ENCODE data around the gene H6PD.
A peak's percentile ranks its signal among the peaks of the same experiment; 100 is the strongest.

H6PD gene

DNA sequence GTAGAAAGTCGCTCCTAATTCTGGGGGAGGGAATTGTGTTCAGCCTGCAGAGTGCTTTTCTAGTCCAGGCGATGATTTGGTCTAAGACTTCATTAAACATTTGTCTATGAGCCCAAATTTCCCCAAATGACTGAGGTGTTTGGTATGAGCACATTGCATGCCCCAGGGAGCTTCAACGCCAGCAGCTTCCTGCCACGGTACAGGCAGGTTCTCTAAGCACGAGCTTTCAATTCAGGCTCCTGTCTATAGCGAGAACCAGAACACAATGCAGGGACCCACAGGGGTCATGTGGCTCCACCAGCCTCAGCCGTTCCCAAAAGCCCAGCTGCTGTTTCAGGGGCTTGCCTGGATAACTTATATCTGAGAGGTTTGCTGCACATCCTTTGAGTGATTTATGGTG is 34.1 kb upstream of the H6PD start:
- Histone ChIP-seq H3K27ac (no peak overlapping the region), H3K4me3 (no peak overlapping the region)
- TF ChIP-seq, protein P1, sequence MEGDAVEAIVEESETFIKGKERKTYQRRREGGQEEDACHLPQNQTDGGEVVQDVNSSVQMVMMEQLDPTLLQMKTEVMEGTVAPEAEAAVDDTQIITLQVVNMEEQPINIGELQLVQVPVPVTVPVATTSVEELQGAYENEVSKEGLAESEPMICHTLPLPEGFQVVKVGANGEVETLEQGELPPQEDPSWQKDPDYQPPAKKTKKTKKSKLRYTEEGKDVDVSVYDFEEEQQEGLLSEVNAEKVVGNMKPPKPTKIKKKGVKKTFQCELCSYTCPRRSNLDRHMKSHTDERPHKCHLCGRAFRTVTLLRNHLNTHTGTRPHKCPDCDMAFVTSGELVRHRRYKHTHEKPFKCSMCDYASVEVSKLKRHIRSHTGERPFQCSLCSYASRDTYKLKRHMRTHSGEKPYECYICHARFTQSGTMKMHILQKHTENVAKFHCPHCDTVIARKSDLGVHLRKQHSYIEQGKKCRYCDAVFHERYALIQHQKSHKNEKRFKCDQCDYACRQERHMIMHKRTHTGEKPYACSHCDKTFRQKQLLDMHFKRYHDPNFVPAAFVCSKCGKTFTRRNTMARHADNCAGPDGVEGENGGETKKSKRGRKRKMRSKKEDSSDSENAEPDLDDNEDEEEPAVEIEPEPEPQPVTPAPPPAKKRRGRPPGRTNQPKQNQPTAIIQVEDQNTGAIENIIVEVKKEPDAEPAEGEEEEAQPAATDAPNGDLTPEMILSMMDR (IDR thresholded peaks at IDR 0.05) = no peak
- no peak for DNase-seq (ENCODE audit: low spot score)

DNA sequence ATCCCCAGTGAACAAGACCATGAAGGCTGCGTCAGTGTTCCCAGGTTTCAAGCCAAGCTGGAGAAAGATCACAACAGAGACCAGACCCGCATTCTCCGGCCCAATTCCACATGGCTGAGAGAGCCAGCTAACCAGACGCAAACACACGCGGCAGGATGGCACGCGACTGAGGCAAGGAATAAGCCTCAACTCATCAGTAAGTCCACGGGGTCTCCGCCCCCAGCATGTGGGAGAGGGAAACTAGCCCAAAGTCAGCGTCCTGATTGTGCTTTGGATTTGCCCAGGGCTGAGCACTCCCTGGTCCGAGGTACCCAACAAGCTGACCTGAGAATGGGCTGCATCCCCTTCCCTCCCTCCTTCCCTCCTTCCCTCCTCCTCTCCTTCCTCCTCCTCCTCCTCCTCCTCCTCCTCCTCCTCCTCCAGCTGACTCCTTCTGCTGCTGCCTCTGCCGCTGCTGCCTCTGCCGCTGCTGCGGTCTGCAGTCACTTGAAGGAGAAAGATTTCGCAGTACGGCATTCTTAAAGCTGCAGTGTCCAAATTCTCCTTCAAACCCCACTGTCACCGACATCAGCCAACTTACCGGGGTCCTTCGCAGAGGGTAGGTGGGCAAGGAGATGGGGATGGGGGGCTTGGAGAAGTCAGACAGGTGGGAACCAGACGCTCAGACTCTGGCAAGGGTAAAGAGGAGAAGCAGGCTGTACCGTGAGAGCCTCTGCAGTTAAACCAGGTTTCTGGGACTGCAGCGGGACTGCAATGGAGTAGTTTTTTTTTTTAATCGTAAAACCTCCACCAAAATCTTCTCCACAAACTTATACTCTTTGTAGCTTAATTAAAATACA is 33.0 kb upstream of the H6PD start:
- no peak for DNase-seq (ENCODE audit: low spot score)
- peak overlapping the region; percentile 71 for H3K4me3 ChIP-seq
- TF ChIP-seq, protein P1 (IDR thresholded peaks at IDR 0.05) = no peak
- peak overlapping the region in 1 of 2 donors; percentile 62 for H3K27ac ChIP-seq

DNA sequence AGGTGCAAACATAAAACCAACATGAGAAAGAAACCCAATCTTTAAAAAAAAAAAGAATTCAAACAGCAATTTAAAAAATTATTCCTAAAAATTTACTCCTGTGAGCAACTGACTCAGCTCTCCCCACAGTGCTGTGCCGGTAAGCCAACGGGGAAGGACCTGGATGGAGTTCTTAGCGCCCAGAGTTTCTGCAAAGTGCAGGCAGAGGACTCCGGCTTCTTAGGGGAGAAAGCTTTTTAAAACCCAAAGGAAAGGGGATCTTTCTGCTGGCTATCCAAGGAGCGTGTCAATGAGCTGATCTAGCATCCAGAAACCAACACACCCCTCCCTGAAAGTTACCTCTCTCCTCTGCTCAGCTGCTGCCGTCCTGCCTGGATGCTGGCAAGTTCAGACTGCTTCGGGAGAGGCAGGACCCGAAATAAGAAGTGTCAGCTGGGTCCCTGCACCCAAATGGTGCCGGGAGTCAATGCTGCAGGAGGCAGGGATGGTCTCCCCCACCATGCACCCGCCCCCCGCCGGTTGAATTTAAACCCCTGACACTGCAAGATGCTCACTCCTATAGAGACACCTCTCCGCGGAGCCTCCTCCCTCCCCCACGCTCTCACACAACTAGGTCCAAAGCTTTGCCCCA is 32.2 kb upstream of the H6PD start:
- no peak for DNase-seq (ENCODE audit: low spot score)
- peak overlapping the region; percentile 6 for H3K4me3 ChIP-seq
- no peak overlapping the region for H3K27ac ChIP-seq
- TF ChIP-seq, protein P1 (IDR thresholded peaks at IDR 0.05) = no peak

DNA sequence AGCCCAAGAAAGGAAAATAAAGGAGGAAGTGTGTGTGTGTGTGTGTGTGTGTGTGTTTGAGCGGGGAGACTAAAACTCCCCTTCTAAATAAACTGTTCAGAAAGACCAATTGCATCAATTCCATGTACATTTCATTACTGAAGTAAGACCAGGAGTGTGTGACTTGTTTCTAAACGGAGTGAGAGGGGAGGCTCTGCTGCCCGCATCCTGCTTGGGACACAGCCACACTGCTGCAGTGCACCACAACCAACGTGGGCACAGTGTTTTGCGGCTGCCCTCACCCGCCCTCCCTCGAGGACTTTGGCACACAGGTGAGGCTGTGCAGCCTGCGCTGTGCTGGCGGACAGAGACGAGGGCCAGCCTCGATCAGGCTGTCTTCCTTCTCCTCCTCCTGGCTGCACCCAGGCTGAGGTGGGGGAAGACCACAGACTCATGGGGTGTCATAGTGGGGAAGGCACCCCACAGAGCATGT is 31.0 kb upstream of the H6PD start:
- TF ChIP-seq, protein P1 (IDR thresholded peaks at IDR 0.05) = no peak

DNA sequence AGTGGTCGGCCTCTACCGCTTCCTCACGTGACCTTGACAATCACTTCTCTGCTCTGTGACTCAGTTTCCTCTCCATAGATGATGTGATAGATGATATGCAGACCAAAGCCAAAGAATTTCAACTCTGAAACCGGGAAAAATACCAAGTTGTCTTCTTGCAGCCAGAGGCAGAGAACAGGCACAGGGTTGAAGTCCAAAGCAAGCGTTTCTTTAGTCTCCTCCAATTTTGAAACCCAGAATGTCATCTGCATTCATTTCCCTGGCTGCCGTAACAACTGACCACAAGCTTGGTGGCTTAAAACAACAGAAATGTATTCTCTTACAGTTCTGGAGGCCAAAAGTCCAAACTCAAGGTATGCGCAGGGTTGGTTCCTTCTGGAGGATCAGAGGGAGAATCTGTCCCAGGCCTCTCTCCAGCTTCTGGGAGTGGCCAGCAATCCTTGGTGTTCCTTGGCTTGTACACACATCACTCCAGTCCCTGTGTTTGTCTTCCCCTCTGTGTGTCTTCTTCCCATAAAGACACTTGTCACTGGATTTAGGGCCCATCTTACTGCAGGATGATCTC is 30.3 kb upstream of the H6PD start:
- Histone ChIP-seq H3K4me3 (no peak overlapping the region), H3K27ac (no peak overlapping the region)
- TF ChIP-seq, protein P1 (IDR thresholded peaks at IDR 0.05) = no peak
- DNase-seq (ENCODE audit: low spot score) = no peak

More for the DNA sequence above, 31.0 kb upstream of the H6PD start:
- Histone ChIP-seq H3K27ac (no peak overlapping the region), H3K4me3 (no peak overlapping the region)
- no peak for DNase-seq (ENCODE audit: low spot score)

DNA sequence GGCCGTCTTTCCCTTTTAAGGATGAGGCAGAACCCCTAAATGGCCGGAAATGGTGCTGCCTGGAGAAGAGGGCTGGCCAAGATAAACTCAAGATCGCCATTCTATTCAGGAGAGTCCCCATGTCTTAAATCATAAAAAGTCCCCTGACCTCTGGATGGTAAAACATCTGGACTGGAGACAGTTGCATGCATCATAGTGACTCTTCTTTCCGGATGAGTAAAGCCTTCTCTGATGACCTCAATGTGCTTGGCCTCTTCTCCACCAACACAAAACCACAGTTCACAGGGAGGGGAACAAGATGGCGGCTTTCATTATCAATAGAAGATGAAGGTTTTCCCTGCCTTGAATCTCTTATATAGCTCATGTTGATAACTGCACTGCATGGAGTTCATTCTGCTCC is 27.5 kb upstream of the H6PD start:
- no peak overlapping the region for H3K4me3 ChIP-seq
- TF ChIP-seq, protein P1 (IDR thresholded peaks at IDR 0.05) = no peak
- H3K27ac ChIP-seq = no peak overlapping the region
- no peak for DNase-seq (ENCODE audit: low spot score)
